Lung (tissue), 12 donors: ENCODE data around the gene FAM120C. TPM values are rescaled to one million over a fixed set of nuclear protein-coding genes. Genes with fewer than 3 reads are reported as not detected.
A peak's percentile ranks its signal among the peaks of the same experiment; 100 is the strongest.

Experiments used
- ATAC-seq: fragments of 200-7000 bp; cut with Tn5 transposase; one replicate; pipeline ENCODE4 v1.9.1; 2020; ENCODE audit warnings: moderate number of reproducible peaks; ENCODE audit not compliant: insufficient read depth, low FRiP score
- DNase-seq, 3 donors: peaks; one replicate each; pipeline ENCODE4 v3.0.0-alpha.2; 2013 to 2017
- H3K27ac ChIP-seq, 2 donors: one replicate each; pipeline ENCODE4 v1.5.1; 2013; ENCODE audit warnings: mild to moderate bottlenecking in 2 of 2, moderate library complexity in 2 of 2, control low read depth in 1 of 2, inconsistent platforms in 1 of 2, low read depth in 1 of 2, low read length in 1 of 2
- H3K27me3 ChIP-seq, 3 donors: one replicate each; pipeline ENCODE4 v1.5.1; 2013; ENCODE audit warnings: low read length in 2 of 3; ENCODE audit not compliant: control insufficient read depth in 3 of 3, insufficient read depth in 3 of 3
- H3K36me3 ChIP-seq, 4 donors: one replicate each; pipeline ENCODE4 v1.5.1; 2013; ENCODE audit warnings: low read length in 4 of 4, mild to moderate bottlenecking in 1 of 4, moderate library complexity in 1 of 4; ENCODE audit not compliant: control insufficient read depth in 4 of 4, insufficient read depth in 4 of 4
- H3K4me1 ChIP-seq, 5 donors: one replicate each; pipeline ENCODE4 v1.5.1; 2013; ENCODE audit warnings: low read length in 5 of 5, mild to moderate bottlenecking in 2 of 5, moderate library complexity in 1 of 5; ENCODE audit not compliant: control insufficient read depth in 5 of 5, insufficient read depth in 5 of 5
- H3K4me3 ChIP-seq: one replicate; pipeline ENCODE4 v1.5.1; 2013; ENCODE audit warnings: mild to moderate bottlenecking, control low read depth, moderate library complexity
- H3K9ac ChIP-seq, 2 donors: one replicate each; pipeline ENCODE4 v1.5.1; 2013; ENCODE audit warnings: low read length in 2 of 2, control low read depth in 1 of 2; ENCODE audit not compliant: insufficient read depth in 1 of 2
- H3K9me3 ChIP-seq, 4 donors: one replicate each; pipeline ENCODE4 v1.5.1; 2013; ENCODE audit warnings: low read length in 3 of 4, mild to moderate bottlenecking in 1 of 4, moderate library complexity in 1 of 4; ENCODE audit not compliant: control insufficient read depth in 4 of 4, insufficient read depth in 3 of 4
- whole genome bisulfite sequencing, 2 donors: extraction: QIAGEN DNeasy Blood & Tissue Kit; methylation state at CpG; one replicate each; pipeline ENCODE4 v1.1.7; 2013; 5-methylcytosine and 5-hydroxymethylcytosine counted together
- polyA plus RNA-seq, 2 donors: library from polyadenylated mRNA; stranded (reverse); fragments of 200-250 nt; gene quantifications; one replicate each; pipeline ENCODE4 v1.2.1, GENCODE V29; 2013
- total RNA-seq, 2 donors: library from RNA; depleted of rRNA in 1 of 2; stranded (reverse); fragments of >200 nt in 1 of 2; gene quantifications; one replicate each; pipeline ENCODE4 v1.2.1, GENCODE V29; 2014 to 2021
- TF ChIP-seq, protein P1 (sequence below): IDR thresholded peaks from 2 replicates; pipeline ENCODE4 v1.5.1; 2012; ENCODE audit warnings: mild to moderate bottlenecking; ENCODE audit errors: control extremely low read depth, extremely low read depth
- donor health status: control.
- donor health status: control.
- donor health status: Bipolar disorder and iron deficiency.
- donor health status: healthy.
- donor health status: DM: yes; HTN: yes; CAD: no.

The FAM120C gene
- total and polyA plus RNA-seq, 4 donors: 1.7 to 14.4 (median 5.5) TPM

GRCh38 chrX:54193085-54193821, 10.2 kb upstream of the FAM120C start:
- H3K9me3 ChIP-seq: no peaks in the 10 kb centered on the region
- TF ChIP-seq, protein P1, sequence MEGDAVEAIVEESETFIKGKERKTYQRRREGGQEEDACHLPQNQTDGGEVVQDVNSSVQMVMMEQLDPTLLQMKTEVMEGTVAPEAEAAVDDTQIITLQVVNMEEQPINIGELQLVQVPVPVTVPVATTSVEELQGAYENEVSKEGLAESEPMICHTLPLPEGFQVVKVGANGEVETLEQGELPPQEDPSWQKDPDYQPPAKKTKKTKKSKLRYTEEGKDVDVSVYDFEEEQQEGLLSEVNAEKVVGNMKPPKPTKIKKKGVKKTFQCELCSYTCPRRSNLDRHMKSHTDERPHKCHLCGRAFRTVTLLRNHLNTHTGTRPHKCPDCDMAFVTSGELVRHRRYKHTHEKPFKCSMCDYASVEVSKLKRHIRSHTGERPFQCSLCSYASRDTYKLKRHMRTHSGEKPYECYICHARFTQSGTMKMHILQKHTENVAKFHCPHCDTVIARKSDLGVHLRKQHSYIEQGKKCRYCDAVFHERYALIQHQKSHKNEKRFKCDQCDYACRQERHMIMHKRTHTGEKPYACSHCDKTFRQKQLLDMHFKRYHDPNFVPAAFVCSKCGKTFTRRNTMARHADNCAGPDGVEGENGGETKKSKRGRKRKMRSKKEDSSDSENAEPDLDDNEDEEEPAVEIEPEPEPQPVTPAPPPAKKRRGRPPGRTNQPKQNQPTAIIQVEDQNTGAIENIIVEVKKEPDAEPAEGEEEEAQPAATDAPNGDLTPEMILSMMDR: no peak
- H3K9ac ChIP-seq: no peak overlapping the region
- H3K4me3 ChIP-seq: no peak overlapping the region
- no peaks in the 10 kb centered on the region for H3K36me3 ChIP-seq
- DNase-seq (no peak), ATAC-seq (no peak)
- peaks cover 0 to 4% (median 0%) of the 10 kb centered on the region in 5 donors for H3K4me1 ChIP-seq
- WGBS, 2 donors: 80 to 88% methylated on average over 4 of the region's 4 CpGs
- H3K27me3 ChIP-seq: peaks cover 0 to 2% (median 0%) of the 10 kb centered on the region in 3 donors
- no peak overlapping the region for H3K27ac ChIP-seq

DNA sequence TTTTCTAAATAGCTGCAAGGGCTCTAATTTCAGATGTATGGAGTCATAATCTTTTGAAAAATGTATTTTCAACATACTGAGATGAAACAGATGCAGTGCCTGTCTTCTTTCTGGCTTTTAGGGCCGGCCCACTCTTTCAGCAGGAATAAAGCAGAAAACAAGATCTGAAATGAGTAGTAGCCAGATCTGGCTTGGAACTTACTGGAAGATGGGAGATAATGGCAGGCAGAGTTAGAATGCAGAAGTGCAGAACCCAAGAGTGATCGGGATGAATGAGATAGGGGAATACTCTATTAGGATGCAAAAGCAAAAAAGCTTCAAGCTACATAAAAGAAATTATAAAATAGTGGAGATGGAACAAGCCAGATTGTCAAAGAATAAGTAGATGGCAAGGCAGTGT, 1.4 kb upstream of the FAM120C start:
- no peaks in the 10 kb centered on the region for H3K36me3 ChIP-seq
- H3K9me3 ChIP-seq: no peaks in the 10 kb centered on the region
- no peak overlapping the region for H3K4me3 ChIP-seq
- TF ChIP-seq, protein P1: no peak
- no peaks in the 10 kb centered on the region for H3K27me3 ChIP-seq
- H3K4me1 ChIP-seq: peaks cover 0 to 18% (median 5%) of the 10 kb centered on the region in 5 donors
- H3K27ac ChIP-seq: no peak overlapping the region
- DNase-seq: no peak
- H3K9ac ChIP-seq: no peak overlapping the region
- no peak for ATAC-seq
- 88 to 92% methylated on average over 2 of the region's 2 CpGs for WGBS, 2 donors

DNA sequence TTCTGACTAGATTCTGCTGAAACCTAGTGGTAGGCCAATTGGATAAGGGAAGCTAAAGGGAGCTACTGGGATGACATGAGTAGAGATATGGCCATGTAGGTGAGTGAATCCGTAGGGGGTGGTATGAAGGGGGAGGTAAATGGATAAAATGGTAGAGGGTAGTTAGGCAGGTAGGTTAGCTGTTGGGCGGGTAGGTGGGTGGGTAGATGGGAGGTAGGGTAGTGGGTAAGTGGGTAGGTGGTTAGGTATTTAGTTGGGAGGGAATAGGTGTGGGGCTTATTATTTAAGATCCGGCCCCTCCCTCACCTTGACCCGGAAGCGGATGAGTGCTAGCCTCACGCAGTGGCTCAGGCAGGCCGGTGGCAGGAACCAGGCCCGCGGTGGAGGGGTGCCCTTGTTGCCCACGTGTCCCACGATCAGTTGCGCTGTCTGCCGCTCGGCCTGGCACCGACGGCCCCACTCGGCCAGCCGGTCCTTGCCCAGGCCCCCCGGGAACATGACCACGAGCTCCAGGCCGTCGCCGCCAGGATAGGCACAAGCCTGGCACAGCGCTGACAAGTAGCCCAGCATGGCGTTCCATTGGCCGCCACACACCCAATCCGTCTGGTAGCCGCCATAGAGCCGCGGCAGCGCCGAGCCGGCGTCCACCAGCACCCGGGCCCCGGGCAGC, 725 bp downstream of the FAM120C start:
- no peaks in the 10 kb centered on the region for H3K36me3 ChIP-seq
- ATAC-seq (peak; percentile 58), DNase-seq (peak; percentile 26 to 34 (median 32))
- H3K9me3 ChIP-seq: no peaks in the 10 kb centered on the region
- H3K4me3 ChIP-seq: peak overlapping the region; percentile 66
- TF ChIP-seq, protein P1: no peak
- 4 to 36% methylated on average over 16 to 36 of the region's 36 CpGs for WGBS, 2 donors
- H3K27ac ChIP-seq: peak overlapping the region; percentile 91 to 98
- H3K4me1 ChIP-seq: peaks cover 0 to 18% (median 5%) of the 10 kb centered on the region in 5 donors
- H3K27me3 ChIP-seq: no peaks in the 10 kb centered on the region
- H3K9ac ChIP-seq: no peak overlapping the region
